HT-29 (cell line): ENCODE data around the gene ZDHHC14. TPM values are rescaled to one million over a fixed set of nuclear protein-coding genes. Genes with fewer than 3 reads are reported as not detected.
"Not testable (repeated sequence)": the region's sequence is repeated elsewhere in the genome, so short reads cannot be mapped to it uniquely, and the experiment has no call there.

Experiments used
- DNase-seq: peaks from one replicate; pipeline ENCODE4 v3.0.0-alpha.2; 2015; ENCODE audit warnings: low spot score
- total RNA-seq: library from RNA; depleted of rRNA; stranded (reverse); fragments of >200 nt; shearing (Covaris generic); gene quantifications from 2 replicates; pipeline ENCODE4 v1.2.3, GENCODE V29; 2014

The ZDHHC14 gene
- total RNA-seq, 1 experiment from 2014 or later, result 6.2 TPM

DNA sequence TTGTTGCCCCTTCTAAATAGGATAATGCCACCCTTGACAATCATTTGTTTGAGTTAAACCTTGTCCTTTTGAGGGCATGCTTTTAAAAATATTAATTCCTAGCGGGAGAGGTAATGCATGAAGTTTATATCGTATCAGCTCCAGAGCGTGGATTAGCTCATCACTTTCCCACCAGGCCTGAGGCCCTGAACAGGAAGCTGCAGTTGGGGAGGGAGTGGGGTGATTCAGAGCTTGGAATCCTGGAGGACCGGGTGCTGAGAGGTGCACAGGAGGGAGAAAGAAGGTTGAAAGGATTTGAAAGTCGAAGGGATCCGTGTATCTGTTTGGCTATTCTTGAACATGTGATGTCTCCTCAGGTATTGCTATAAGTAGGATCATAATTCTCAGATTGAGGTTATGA, 25.0 kb downstream of the ZDHHC14 start:
- no peak for DNase-seq

DNA sequence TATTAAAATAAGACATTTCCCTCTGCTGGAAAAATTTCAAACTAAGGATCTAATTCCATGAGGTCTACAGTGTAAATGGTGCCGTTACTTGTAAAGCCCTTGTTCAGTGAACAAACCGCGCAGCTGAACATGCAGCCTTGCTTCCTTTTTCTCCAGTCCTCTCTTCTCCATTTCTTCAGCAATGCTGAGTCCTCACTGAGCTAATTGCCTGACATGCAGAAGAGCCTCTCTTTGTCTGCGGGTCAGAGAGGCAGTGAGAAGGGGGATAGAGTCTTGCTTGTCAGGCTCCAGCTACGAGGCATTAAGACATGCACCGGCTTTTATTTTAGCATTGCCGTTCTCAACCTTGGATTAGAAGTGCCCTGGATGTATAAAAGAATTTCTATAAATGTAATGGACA, 25.7 kb downstream of the ZDHHC14 start:
- no peak for DNase-seq

- no peak for DNase-seq
Measured at GRCh38 chr6:157407646-157408045, 26.7 kb downstream of the ZDHHC14 start.

GRCh38 chr6:157408427-157408826, 27.4 kb downstream of the ZDHHC14 start:
- DNase-seq, result not testable (repeated sequence)

DNA sequence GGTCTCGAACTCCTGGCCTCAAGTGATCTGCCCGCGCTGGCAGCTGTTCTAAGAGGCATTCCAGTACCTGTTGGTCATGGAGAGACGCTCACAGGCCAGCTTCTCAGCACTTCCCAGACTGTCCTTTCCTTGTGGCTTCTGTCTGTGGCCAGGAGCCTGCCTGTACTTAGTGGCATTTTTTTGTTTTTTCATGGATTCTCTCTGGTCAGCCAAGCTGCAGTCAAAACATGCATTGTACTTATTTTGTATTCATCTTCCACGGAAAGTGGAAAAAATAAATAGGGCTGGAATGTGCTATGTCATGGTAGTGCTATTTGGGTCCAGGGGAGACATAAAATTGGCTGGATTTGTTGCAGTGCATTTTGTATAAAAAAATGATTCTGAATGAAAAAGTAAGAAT, 29.1 kb downstream of the ZDHHC14 start:
- DNase-seq, result no peak

DNA sequence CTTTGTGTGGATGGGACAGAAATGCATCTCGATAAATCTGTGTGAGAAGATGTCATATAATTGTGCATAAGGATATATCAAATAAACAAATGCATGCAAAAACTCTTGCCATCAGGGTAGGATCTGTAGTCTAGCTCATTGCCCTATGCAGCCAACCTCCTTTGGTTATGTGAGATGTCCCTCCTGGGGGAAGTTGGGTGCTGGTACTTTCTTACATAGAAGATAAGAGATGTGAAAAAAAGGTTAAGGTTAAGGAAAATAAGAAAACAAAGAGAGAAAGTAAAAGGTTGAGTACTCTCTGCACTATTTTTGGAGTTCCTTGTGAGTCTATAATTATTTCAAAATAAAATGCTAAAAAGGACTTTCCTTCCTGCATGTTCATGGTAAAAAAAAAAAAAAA, 30.4 kb downstream of the ZDHHC14 start:
- DNase-seq, result no peak

DNA sequence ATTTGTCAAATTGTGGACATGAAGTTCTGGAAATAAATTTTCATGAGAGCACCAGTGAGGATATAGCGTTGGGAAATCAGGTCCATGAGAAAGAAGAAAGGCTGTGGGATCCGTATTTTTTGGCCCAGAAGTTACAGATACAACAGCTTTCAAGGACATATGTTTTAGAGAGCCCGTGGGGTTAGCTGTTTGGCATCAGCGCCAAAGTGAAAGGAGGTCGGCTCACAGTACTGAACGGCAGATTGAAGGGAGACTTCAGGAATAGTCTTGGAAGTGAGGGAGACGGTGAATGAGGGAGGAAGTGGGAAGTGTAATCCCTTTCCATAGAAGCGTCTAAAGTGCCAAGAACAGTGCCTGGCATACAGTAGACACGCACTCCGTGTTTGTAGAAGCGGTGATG, 31.8 kb downstream of the ZDHHC14 start:
- no peak for DNase-seq

GRCh38 chr6:157420497-157420896, 39.5 kb downstream of the ZDHHC14 start:
- no peak for DNase-seq

DNA sequence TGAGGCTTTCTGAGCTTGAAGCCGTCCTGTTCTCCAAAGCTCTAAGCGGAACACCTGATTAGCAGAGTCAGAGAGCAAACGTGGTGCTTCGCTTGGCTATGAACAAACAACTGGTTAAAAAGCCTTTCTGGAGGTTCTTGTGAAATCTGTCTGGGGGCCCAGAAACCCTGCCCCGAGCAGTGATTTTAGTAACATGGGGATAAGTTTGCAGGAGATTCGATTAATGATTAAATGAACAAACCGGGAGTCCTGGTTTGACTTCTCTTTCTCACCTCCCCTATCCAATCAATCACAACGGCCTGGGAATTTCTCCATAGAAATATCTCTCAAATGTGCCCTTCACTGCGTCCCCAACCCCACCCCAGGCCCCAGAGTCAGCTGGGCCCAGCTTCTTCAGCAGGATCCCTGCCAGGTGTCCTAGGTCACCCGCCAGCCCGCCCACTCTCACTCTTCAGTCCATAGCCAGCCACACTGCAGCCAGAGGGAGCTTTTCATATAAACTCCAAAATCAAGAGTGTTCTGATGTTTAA, 43.6 kb downstream of the ZDHHC14 start:
- DNase-seq, result no peak

- DNase-seq, result no peak
Measured at GRCh38 chr6:157427969-157428368, 47.0 kb downstream of the ZDHHC14 start.

- peak; percentile 53 for DNase-seq
Measured at GRCh38 chr6:157428427-157429202, 47.6 kb downstream of the ZDHHC14 start.

DNA sequence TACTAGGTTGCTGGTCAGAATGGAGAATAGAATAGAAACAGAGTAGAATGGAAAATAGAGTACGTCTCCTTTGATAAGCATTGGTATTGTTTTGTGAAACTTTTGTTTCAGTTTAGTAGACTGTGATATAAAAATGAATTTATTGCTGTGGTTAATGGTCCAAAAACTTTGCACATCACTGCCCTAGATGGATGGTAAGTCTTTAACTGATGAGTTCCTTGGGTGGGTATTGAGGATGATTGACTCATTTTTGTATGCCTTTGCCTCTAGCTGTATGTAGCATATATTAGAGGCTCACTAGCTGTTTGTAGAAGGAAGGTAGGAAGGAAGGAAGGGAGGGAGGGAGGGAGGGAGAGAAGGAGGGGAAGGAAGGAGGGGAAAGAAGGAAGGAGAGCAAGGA, 48.3 kb downstream of the ZDHHC14 start:
- no peak for DNase-seq

DNA sequence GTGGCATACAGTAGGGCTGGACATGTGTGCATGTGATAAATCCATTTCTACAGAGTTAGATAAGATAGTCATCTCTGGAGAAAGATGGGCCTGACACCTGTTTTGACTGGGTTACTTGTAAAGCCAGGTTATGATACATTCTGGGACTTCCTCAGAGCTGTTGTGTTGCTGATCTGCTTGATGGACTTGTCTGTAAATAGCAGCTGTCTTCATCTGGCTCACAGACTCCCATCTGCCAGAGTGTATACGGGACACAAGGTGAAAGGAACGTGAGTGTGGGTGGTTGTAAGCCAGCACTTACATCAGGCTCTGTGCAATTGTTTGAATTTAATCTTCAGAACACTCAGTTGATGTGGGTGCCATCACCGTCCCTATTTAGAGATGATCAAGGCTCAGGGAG, 49.8 kb downstream of the ZDHHC14 start:
- DNase-seq, result no peak

DNA sequence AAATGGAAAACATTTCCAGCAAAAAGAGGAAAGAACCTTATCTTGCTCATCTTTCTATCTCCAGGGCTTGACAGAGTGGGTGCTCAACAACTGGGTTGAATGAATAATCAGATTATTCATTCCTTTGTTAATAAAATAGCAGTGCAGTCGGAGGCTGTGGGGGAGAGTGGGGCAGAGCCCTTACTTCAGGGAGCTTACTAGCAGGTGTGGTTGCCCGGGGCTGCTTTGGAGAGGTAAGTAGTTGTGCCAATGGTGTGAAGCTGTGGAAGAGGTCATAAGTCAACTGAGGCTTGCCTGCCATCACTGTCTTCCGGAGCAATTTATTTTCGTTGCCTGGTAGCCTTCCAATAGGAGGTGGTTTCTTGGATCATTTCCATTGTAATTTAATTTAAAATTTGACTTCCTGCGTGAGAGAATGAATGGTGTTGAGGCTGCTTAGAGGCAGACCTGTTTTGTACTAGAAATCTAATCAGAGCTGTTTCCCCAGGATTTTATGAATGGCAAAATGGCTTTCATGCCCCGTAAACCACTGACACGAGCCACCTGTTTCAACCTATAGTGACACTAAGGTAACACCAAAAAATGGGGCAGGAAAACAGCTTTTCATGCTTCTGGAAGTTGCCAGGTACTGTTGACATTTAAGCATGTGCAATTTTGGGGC, 51.4 kb downstream of the ZDHHC14 start:
- no peak for DNase-seq

DNA sequence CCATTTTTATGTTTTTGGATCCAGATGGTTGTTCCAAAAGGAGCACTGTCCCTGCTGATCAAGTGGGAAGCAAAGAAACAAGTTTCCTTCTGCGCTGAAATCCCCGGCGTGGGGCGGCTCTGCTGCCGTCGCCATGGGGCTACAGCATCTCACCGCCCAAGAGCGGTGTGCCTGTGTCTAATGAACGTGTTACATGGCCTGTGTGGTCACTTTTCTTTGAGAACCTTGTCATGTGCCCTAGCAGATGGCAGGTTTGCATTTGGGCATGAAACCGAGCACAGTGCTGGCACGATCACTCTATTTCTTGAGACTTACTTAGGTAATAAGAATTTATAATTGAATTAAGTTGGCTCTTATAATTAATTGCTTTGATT, 51.9 kb downstream of the ZDHHC14 start:
- DNase-seq, result no peak

DNA sequence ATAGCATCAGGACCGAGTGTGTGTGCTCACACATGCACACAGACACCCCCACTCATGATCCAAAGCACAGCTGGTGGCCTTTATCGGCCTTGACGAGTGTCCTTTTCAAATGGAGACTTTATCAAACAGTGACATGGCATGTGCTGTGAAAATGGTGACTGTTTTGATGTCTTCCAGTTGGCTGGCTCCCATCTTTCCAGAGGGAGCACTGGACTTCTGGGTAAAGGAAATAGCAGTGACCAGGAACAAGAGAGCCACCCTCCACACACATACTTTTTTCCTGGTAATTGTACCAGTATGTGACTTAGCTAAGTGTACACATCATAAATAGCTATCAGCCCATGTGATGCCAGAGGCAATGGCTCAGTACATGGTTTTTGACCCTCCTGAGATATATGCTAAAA, 52.7 kb downstream of the ZDHHC14 start:
- no peak for DNase-seq

- DNase-seq, result no peak
Measured at GRCh38 chr6:157434349-157435033, 53.5 kb downstream of the ZDHHC14 start.

- DNase-seq, result no peak
Measured at GRCh38 chr6:157436219-157436943, 55.4 kb downstream of the ZDHHC14 start.

- no peak for DNase-seq
Measured at GRCh38 chr6:157436944-157437336, 56.0 kb downstream of the ZDHHC14 start.

DNA sequence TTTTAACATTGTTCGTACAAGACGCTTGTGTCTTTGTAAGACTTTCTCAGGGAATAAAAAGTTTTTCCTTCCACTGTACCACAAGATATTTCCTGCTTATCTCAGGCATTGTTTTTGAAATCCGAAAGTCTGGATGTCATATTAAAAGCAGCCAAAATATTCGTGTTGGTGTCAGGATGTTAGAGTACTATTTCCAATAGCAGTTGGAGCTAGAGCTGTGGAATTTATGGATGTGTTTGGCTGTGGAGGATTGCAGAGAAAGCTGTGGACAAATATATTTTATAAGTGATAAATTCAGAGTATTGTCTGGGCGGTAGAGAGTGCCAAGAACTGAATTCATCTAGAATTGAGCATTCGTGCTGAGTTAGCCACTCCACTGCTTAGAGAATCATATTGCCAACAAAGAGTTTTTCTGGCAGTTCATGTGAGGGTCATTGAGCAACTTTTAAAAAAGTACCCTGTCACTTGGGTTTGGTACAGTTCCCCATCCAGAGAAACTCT, 57.7 kb downstream of the ZDHHC14 start:
- no peak for DNase-seq

GRCh38 chr6:157440171-157440570, 59.2 kb downstream of the ZDHHC14 start:
- no peak for DNase-seq

GRCh38 chr6:157442291-157442690, 61.3 kb downstream of the ZDHHC14 start:
- no peak for DNase-seq
